Inflammatory macrophage treated with lipopolysaccharide for 4 hours (primary cell): ENCODE data around the gene CDX4.
"Not testable (repeated sequence)": the region's sequence is repeated elsewhere in the genome, so short reads cannot be mapped to it uniquely, and the experiment has no call there.

ENCODE experiments used
- DNase-seq: peaks from one replicate; pipeline ENCODE4 v3.0.0-alpha.2; 2020

CDX4 gene

GRCh38 chrX:73446831-73447230 lies at the start of gene CDX4:
Gene CDX4, plus strand, starts transcription at chrX:73447053. Its CDS starts 201 bp downstream, at chrX:73447254.
- no peak for DNase-seq

- DNase-seq: no peak
Measured at GRCh38 chrX:73398185-73398914, 48.5 kb upstream of the CDX4 start.

GRCh38 chrX:73400136-73400748 lies 46.6 kb upstream of the CDX4 start:
- DNase-seq: no peak

GRCh38 chrX:73401591-73402266 lies 45.1 kb upstream of the CDX4 start:
- DNase-seq: no peak

DNA sequence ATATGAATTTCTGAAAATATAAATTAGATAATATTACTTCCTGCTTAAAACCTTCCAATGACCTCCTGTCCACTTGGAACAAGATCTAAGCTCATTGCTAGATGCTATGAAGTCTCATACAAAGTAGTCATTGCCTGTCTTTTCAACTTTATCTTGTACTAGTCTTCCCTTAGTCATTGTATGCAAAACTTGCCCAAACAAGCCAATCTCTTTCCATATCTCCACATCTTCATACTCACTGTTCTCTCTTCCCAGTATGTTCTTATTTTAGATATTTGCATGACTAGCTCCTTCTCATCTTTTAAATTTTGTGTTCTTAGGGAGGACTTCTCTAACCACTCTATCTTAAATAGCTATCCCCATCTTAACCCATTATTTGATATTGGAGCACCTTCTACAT lies 33.9 kb upstream of the CDX4 start:
- no peak for DNase-seq

DNA sequence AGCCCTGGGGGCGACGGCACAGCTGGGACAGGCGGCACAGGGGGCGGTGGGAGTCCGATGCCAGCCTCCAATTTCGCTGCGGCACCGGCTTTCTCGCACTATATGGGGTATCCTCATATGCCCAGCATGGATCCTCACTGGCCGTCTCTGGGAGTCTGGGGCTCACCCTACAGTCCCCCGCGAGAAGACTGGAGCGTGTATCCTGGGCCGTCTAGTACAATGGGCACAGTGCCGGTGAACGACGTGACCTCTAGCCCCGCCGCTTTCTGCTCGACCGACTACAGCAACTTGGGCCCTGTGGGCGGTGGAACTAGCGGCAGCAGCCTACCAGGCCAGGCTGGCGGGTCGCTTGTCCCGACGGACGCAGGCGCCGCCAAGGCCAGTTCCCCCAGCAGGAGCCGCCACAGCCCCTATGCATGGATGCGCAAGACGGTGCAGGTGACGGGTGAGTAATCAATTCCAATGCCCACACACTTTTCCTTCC lies 500 bp downstream of the CDX4 start:
- DNase-seq: no peak

DNA sequence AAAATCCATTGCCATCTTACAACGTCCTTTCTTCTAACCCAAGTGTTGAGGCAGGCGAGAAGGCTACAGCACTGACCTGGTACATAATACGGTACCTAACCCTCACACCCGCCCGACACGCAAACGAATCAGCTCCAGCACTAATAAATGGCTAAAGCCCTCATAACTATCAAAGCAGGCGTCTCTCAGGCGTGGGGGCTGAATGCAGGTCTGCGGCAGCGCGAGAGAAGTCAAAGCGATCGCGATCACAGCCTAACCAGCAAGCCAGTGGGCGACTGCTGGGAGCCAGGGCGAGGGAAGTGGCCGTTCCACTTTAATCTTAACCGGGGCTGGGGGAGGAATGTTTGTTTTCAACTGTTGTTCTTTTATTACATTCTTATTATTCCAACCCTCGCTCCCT lies 1.5 kb downstream of the CDX4 start:
- DNase-seq: no peak

GRCh38 chrX:73455171-73455570 lies 8.3 kb downstream of the CDX4 start:
- no peak for DNase-seq

- no peak for DNase-seq
Measured at GRCh38 chrX:73457306-73457705, 10.5 kb downstream of the CDX4 start.

DNA sequence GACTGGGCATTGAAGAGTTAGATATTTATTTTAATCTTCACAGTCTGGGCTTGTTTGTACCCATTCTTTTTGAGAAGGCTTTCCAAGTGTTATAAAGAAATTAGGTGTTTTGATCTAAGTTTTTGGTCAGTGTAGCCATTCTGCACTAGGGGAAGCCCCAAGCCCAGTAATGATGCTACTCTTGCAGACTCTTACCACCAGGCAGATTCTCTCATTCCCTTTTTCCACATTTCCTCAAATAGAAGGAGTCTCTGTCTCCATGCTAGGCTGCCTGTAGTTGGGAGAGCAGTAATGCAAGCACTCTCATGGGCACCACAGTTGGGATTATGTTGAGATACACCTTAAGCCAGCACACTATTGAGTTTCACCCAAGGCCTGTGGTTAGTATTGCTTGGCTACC lies 21.5 kb downstream of the CDX4 start:
- no peak for DNase-seq

- no peak for DNase-seq
Measured at GRCh38 chrX:73478961-73479360, 32.1 kb downstream of the CDX4 start.

DNA sequence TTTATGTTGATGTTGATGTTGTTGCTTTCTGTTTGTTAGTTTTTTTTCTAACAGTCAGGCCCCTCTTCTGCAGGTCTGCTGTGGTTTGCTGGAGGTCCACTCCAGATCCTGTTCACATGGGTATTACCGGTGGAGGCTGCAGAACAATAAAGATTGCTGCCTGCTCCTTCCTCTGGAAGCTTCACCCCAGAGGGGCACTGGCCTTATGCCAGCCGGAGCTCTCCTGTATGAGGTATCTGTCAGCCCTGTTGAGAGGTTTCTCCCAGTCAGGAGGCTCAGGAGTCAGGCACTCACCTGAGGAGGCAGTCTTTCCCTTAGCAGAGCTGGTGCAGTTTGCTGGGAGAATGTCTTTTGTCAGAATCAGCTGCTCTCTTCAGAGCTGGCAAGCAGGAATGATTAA lies 34.7 kb downstream of the CDX4 start:
- no peak for DNase-seq

GRCh38 chrX:73490661-73491060 lies 43.8 kb downstream of the CDX4 start:
- DNase-seq: no peak

GRCh38 chrX:73492178-73492577 lies 45.3 kb downstream of the CDX4 start:
- not testable (repeated sequence) for DNase-seq
